H9 (cell line): ENCODE measurements around the gene CALN1. TPM values are rescaled to one million over a fixed set of nuclear protein-coding genes. Genes with fewer than 3 reads are reported as not detected.

ENCODE experiments used
- DNase-seq: peaks from one replicate; pipeline ENCODE4 v3.0.0-alpha.2; 2017
- H2AFZ ChIP-seq: one replicate; pipeline ENCODE4 v1.6.1; 2013; ENCODE audit warnings: mild to moderate bottlenecking, low read length, control low read depth, moderate library complexity
- H2AK5ac ChIP-seq: 2 replicates; pipeline ENCODE4 v1.6.1; 2013; ENCODE audit warnings: low read length, control low read depth, mixed read lengths; ENCODE audit not compliant: insufficient read length
- H2BK120ac ChIP-seq: one replicate; pipeline ENCODE4 v1.6.1; 2013; ENCODE audit warnings: low read depth, mild to moderate bottlenecking, low read length, control low read depth, inconsistent platforms; ENCODE audit not compliant: poor library complexity, severe bottlenecking
- H2BK12ac ChIP-seq: 2 replicates; pipeline ENCODE4 v1.6.1; 2013; ENCODE audit warnings: low read length, control low read depth, mixed read lengths, low read depth; ENCODE audit not compliant: insufficient read length
- H2BK15ac ChIP-seq: 2 replicates; pipeline ENCODE4 v1.6.1; 2013; ENCODE audit warnings: low read depth, low read length, control low read depth
- H2BK20ac ChIP-seq: one replicate; pipeline ENCODE4 v1.6.1; 2013; ENCODE audit warnings: low read depth, mild to moderate bottlenecking, low read length, control low read depth, inconsistent platforms; ENCODE audit not compliant: poor library complexity, severe bottlenecking
- H2BK5ac ChIP-seq: 2 replicates; pipeline ENCODE4 v1.6.1; 2013; ENCODE audit warnings: low read length, control low read depth, mixed read lengths; ENCODE audit not compliant: insufficient read length
- H3K14ac ChIP-seq: 2 replicates; pipeline ENCODE4 v1.6.1; 2013; ENCODE audit warnings: low read length, control low read depth; ENCODE audit not compliant: insufficient read depth
- H3K18ac ChIP-seq: 2 replicates; pipeline ENCODE4 v1.6.1; 2013; ENCODE audit warnings: low read depth, mild to moderate bottlenecking, mixed read lengths, low read length, control low read depth; ENCODE audit not compliant: insufficient read length
- H3K23ac ChIP-seq: 2 replicates; pipeline ENCODE4 v1.6.1; 2013; ENCODE audit warnings: low read length, control low read depth, mixed read lengths, low read depth; ENCODE audit not compliant: insufficient read length
- H3K23me2 ChIP-seq: 2 replicates; pipeline ENCODE4 v1.6.1; 2013; ENCODE audit warnings: low read depth, mild to moderate bottlenecking, mixed read lengths, low read length, control low read depth; ENCODE audit not compliant: insufficient read length, poor library complexity, severe bottlenecking
- H3K27ac ChIP-seq: 2 replicates; pipeline ENCODE4 v1.5.1; 2013; ENCODE audit warnings: low read length, control low read depth, mixed read lengths, low read depth; ENCODE audit not compliant: insufficient read length
- H3K27me3 ChIP-seq: 2 replicates; pipeline ENCODE4 v1.6.1; 2013; ENCODE audit warnings: low read length, control low read depth, inconsistent platforms; ENCODE audit not compliant: insufficient read depth
- H3K4ac ChIP-seq: 2 replicates; pipeline ENCODE4 v1.6.1; 2013; ENCODE audit warnings: low read depth, mild to moderate bottlenecking, control low read depth, inconsistent platforms, low read length, moderate library complexity
- H3K4me1 ChIP-seq: 2 replicates; pipeline ENCODE4 v1.6.1; 2013; ENCODE audit warnings: low read length, control low read depth, inconsistent platforms; ENCODE audit not compliant: insufficient read depth
- H3K4me2 ChIP-seq: 2 replicates; pipeline ENCODE4 v1.6.1; 2013; ENCODE audit warnings: low read length, control low read depth, mixed read lengths; ENCODE audit not compliant: insufficient read length, insufficient read depth
- H3K56ac ChIP-seq: 2 replicates; pipeline ENCODE4 v1.6.1; 2013; ENCODE audit warnings: low read depth, mild to moderate bottlenecking, mixed read lengths, low read length, control low read depth; ENCODE audit not compliant: insufficient read length
- H3K79me1 ChIP-seq: 2 replicates; pipeline ENCODE4 v1.6.1; 2013; ENCODE audit warnings: low read depth, mild to moderate bottlenecking, moderate library complexity, low read length, control low read depth, inconsistent platforms; ENCODE audit not compliant: insufficient read depth, poor library complexity, severe bottlenecking
- H3K79me2 ChIP-seq: 2 replicates; pipeline ENCODE4 v1.6.1; 2013; ENCODE audit warnings: low read length, control low read depth, inconsistent platforms; ENCODE audit not compliant: insufficient read depth
- H3K9ac ChIP-seq: 2 replicates; pipeline ENCODE4 v1.6.1; 2013; ENCODE audit warnings: low read length, control low read depth, mixed read lengths; ENCODE audit not compliant: insufficient read length; ENCODE audit errors: extremely low read depth
- H3K9me3 ChIP-seq: one replicate; pipeline ENCODE4 v1.6.1; 2013; ENCODE audit warnings: low read depth, low read length, inconsistent platforms; ENCODE audit not compliant: control insufficient read depth
- H3T11ph ChIP-seq: one replicate; pipeline ENCODE4 v1.6.1; 2013; ENCODE audit warnings: mild to moderate bottlenecking, low read length, control low read depth, inconsistent platforms
- H4K20me1 ChIP-seq: one replicate; pipeline ENCODE4 v1.6.1; 2013; ENCODE audit not compliant: control insufficient read depth, insufficient read length, insufficient read depth
- H4K5ac ChIP-seq: 2 replicates; pipeline ENCODE4 v1.6.1; 2013; ENCODE audit warnings: low read depth, mild to moderate bottlenecking, mixed read lengths, low read length, control low read depth; ENCODE audit not compliant: insufficient read length
- H4K8ac ChIP-seq: replicated peaks from 2 replicates; pipeline ENCODE4 v1.6.1; 2013; ENCODE audit warnings: low read length, control low read depth, mixed read lengths, low read depth; ENCODE audit not compliant: insufficient read length
- H4K91ac ChIP-seq: 2 replicates; pipeline ENCODE4 v1.6.1; 2013; ENCODE audit warnings: low read depth, mild to moderate bottlenecking, moderate library complexity, mixed read lengths, low read length, control low read depth; ENCODE audit not compliant: insufficient read length
- H3K27ac Mint-ChIP-seq, 3 experiments: 2 replicates in 2 of 3; 3 replicates in 1 of 3; pipeline ENCODE4 v1.8.0; 2020 to 2021; ENCODE audit warnings: mixed read lengths in 3 of 3, mild to moderate bottlenecking in 1 of 3, moderate library complexity in 1 of 3
- H3K27me3 Mint-ChIP-seq: 2 replicates; pipeline ENCODE4 v1.8.0; 2021; ENCODE audit warnings: low read depth, mild to moderate bottlenecking, moderate library complexity, mixed read lengths
- H3K36me3 Mint-ChIP-seq, 3 experiments: 2 replicates in 2 of 3; 3 replicates in 1 of 3; pipeline ENCODE4 v1.8.0; 2020 to 2021; ENCODE audit warnings: low read depth in 3 of 3, mixed read lengths in 3 of 3; ENCODE audit not compliant: insufficient read depth in 1 of 3
- H3K4me1 Mint-ChIP-seq, 2 experiments: 2 replicates each; pipeline ENCODE4 v1.8.0; 2020; ENCODE audit warnings: mixed read lengths in 2 of 2
- H3K4me3 Mint-ChIP-seq, 2 experiments: 2 replicates in 1 of 2; 3 replicates in 1 of 2; pipeline ENCODE4 v1.8.0; 2020 to 2021; ENCODE audit warnings: mild to moderate bottlenecking in 2 of 2, mixed read lengths in 2 of 2, moderate library complexity in 1 of 2
- H3K9me3 Mint-ChIP-seq, 2 experiments: 2 replicates in 1 of 2; 3 replicates in 1 of 2; pipeline ENCODE4 v1.8.0; 2020; ENCODE audit warnings: mild to moderate bottlenecking in 2 of 2, mixed read lengths in 2 of 2, moderate library complexity in 1 of 2
- WGBS: extraction: QIAGEN DNeasy Blood & Tissue Kit; methylation state at CpG from one replicate; pipeline ENCODE4 v1.1.7; 2013; ENCODE audit warnings: missing lambda C conversion rate, low lambda C conversion rate, mixed read lengths; ENCODE audit not compliant: insufficient read length; ENCODE audit errors: extremely low coverage; 5-methylcytosine and 5-hydroxymethylcytosine counted together
- total RNA-seq: library from RNA; stranded (reverse); gene quantifications from 2 replicates; pipeline ENCODE4 v1.2.1, GENCODE V29; 2021
- TF ChIP-seq, protein P1 (sequence below): fragments of 200-600 bp; sonication (generic); conservative IDR thresholded peaks from 3 replicates; pipeline ENCODE4 v1.8.0; 2021; ENCODE audit warnings: antibody characterized with exemption, mild to moderate bottlenecking

Gene CALN1
- total RNA-seq, 1 experiment from 2014 or later = 2.8 TPM

DNA sequence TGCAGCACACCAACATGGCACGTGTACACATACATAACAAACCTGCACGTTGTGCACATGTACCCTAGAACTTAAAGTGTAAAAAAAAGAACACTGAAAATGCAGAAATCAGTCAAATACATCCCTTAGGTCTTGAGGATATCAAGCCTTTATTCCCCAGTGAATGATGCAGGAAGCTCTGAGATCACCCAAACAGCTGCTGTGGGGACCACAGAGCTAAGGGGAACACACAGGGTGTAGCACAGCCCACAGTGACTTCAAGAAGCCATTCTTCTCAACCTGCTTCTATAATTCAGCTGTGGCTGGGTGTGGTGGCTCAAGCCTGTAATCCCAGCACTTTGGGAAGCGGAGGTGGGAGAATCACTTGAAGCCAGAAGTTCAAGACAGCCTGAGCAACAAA is 314.9 kb downstream of the CALN1 start:
- no peaks in the 10 kb centered on the region for H3K27me3 Mint-ChIP-seq
- H3K4me1 Mint-ChIP-seq = peaks cover 5 to 7% of the 10 kb centered on the region in 2 experiments
- H3K56ac ChIP-seq = no peak overlapping the region
- H3K36me3 Mint-ChIP-seq = peaks cover 0 to 2% (median 0%) of the 10 kb centered on the region in 3 experiments; a peak in 1 of 7 replicates
- H3K27ac ChIP-seq = no peak overlapping the region
- no peak overlapping the region for H2AK5ac ChIP-seq
- peaks cover 0 to 1% of the 10 kb centered on the region in 2 experiments; a peak in 2 of 5 replicates for H3K9me3 Mint-ChIP-seq
- no peak overlapping the region for H3K27ac Mint-ChIP-seq
- no CpG with 5 or more reads among the region's 3 CpGs for WGBS
- H4K20me1 ChIP-seq = no peaks in the 10 kb centered on the region
- H4K91ac ChIP-seq = no peak overlapping the region
- H3K18ac ChIP-seq = no peak overlapping the region
- no peak overlapping the region for H4K8ac ChIP-seq
- no peak overlapping the region for H3K4ac ChIP-seq
- no peak overlapping the region for H4K5ac ChIP-seq
- no peaks in the 10 kb centered on the region for H3K4me1 ChIP-seq
- no peaks in the 10 kb centered on the region for H3K79me1 ChIP-seq
- H3K79me2 ChIP-seq = no peaks in the 10 kb centered on the region
- no peak overlapping the region for H2BK5ac ChIP-seq
- H3K23me2 ChIP-seq = no peaks in the 10 kb centered on the region
- H3T11ph ChIP-seq = no peak overlapping the region
- no peak overlapping the region for H3K4me2 ChIP-seq
- no peak overlapping the region for H2AFZ ChIP-seq
- no peaks in the 10 kb centered on the region for H3K9me3 ChIP-seq
- no peak overlapping the region for H3K14ac ChIP-seq
- no peak overlapping the region for H3K4me3 Mint-ChIP-seq
- H2BK12ac ChIP-seq = no peak overlapping the region
- DNase-seq = no peak
- TF ChIP-seq, protein P1, sequence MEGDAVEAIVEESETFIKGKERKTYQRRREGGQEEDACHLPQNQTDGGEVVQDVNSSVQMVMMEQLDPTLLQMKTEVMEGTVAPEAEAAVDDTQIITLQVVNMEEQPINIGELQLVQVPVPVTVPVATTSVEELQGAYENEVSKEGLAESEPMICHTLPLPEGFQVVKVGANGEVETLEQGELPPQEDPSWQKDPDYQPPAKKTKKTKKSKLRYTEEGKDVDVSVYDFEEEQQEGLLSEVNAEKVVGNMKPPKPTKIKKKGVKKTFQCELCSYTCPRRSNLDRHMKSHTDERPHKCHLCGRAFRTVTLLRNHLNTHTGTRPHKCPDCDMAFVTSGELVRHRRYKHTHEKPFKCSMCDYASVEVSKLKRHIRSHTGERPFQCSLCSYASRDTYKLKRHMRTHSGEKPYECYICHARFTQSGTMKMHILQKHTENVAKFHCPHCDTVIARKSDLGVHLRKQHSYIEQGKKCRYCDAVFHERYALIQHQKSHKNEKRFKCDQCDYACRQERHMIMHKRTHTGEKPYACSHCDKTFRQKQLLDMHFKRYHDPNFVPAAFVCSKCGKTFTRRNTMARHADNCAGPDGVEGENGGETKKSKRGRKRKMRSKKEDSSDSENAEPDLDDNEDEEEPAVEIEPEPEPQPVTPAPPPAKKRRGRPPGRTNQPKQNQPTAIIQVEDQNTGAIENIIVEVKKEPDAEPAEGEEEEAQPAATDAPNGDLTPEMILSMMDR = no peak
- H3K27me3 ChIP-seq = no peaks in the 10 kb centered on the region
- H2BK20ac ChIP-seq = no peak overlapping the region
- H3K23ac ChIP-seq = no peak overlapping the region
- no peak overlapping the region for H2BK15ac ChIP-seq
- no peak overlapping the region for H3K9ac ChIP-seq
- H2BK120ac ChIP-seq = no peak overlapping the region
